Dendritic cell treated with granulocyte-macrophage colony-stimulating factor and Interleukin-4, amounts not matched to agents 40 ng/mL and 50 ng/mL, for 4 days (primary cell): ENCODE data around the gene POC1A.

Experiments
- H3K27ac Mint-ChIP-seq: one replicate; pipeline ENCODE4 v1.8.0; 2022; ENCODE audit warnings: mild to moderate bottlenecking, mixed read lengths
- H3K27me3 Mint-ChIP-seq: one replicate; pipeline ENCODE4 v1.8.0; 2022; ENCODE audit warnings: mild to moderate bottlenecking, mixed read lengths
- H3K36me3 Mint-ChIP-seq: one replicate; pipeline ENCODE4 v1.8.0; 2022; ENCODE audit warnings: low read depth, mixed read lengths
- H3K4me1 Mint-ChIP-seq: one replicate; pipeline ENCODE4 v1.8.0; 2022; ENCODE audit warnings: low read depth, mixed read lengths
- H3K4me3 Mint-ChIP-seq: one replicate; pipeline ENCODE4 v1.8.0; 2022; ENCODE audit warnings: mild to moderate bottlenecking, moderate library complexity, mixed read lengths
- H3K9me3 Mint-ChIP-seq: one replicate; pipeline ENCODE4 v1.8.0; 2022; ENCODE audit warnings: mixed read lengths
- intact Hi-C: fragments of 100-400 bp; cut with micrococcal nuclease; formaldehyde crosslinking; loops from one replicate; pipeline ENCODE4 v1.15.0; 2022

The POC1A gene

GRCh38 chr3:52108302-52109232 lies 45.7 kb downstream of the POC1A start:
- H3K36me3 Mint-ChIP-seq: no peaks in the 10 kb centered on the region
- intact Hi-C loops: no loop called here
- H3K9me3 Mint-ChIP-seq: no peaks in the 10 kb centered on the region
- H3K27ac Mint-ChIP-seq: peak overlapping the region; percentile 63
- H3K4me3 Mint-ChIP-seq: no peak overlapping the region
- H3K4me1 Mint-ChIP-seq: peaks cover 30% of the 10 kb centered on the region
- H3K27me3 Mint-ChIP-seq: no peaks in the 10 kb centered on the region

DNA sequence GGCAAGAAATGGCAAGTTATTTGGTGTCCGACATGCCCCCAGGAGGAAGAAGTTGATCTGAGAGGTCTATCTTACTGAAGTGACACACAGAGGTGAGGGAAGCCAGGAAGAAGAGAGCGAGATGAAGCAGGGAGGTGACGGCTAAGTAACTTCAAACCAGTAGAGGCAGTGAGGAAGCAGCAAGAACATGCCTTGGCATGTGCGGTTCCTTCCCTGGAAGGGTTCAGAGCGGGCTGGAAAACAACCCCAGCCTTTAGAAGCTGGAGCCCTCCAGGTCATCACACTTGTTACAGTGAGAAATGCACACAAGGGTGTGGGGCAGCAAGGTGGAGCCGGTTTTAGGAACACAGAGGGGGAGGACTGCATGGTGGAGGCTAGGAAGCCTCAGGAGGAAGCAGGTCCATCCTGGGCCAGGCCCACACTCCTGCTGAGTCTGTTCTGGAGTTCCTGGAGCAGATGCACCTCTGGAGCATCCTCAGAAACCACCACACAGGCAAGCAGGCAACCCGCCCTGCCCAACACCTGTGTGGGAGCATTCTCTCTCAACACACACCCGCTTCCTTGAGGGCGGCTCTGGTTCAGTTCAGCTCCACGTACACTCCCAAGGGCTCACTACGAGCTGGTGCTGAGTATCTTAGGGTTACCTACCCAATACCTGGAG lies 47.1 kb downstream of the POC1A start:
- intact Hi-C loops: no loop called here
- no peaks in the 10 kb centered on the region for H3K9me3 Mint-ChIP-seq
- no peaks in the 10 kb centered on the region for H3K27me3 Mint-ChIP-seq
- H3K4me3 Mint-ChIP-seq: no peak overlapping the region
- peak overlapping the region; percentile 4 for H3K27ac Mint-ChIP-seq
- peaks cover under 1% of the 10 kb centered on the region for H3K36me3 Mint-ChIP-seq
- peaks cover 30% of the 10 kb centered on the region for H3K4me1 Mint-ChIP-seq

GRCh38 chr3:52104684-52105640 lies 49.3 kb downstream of the POC1A start:
- Mint-ChIP-seq H3K27ac (no peak overlapping the region), H3K9me3 (peaks cover 14% of the 10 kb centered on the region), H3K4me3 (no peak overlapping the region), H3K4me1 (peaks cover 30% of the 10 kb centered on the region), H3K27me3 (no peaks in the 10 kb centered on the region), H3K36me3 (peaks cover 13% of the 10 kb centered on the region)
- intact Hi-C loops: no loop called here

DNA sequence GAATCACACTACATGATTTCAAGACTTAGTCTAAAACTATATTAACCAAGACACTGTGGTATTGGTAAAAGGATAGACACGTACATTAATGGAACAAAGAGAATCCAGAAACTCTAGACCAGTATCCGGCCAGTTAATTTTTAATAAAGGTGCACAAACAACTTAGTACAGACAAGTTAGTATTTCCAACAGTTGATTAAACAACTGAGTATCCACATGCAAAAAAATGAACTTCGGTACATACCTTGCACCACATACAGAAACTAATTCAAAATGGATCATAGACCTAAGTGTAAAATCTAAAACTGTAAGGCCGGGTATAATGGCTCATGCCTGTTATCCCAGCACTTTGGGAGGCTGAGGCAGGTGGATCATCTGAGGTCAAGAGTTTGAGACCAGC lies 51.3 kb downstream of the POC1A start:
- Mint-ChIP-seq H3K9me3 (peaks cover 14% of the 10 kb centered on the region), H3K4me1 (peaks cover 32% of the 10 kb centered on the region), H3K27me3 (no peaks in the 10 kb centered on the region), H3K4me3 (no peak overlapping the region), H3K27ac (no peak overlapping the region), H3K36me3 (peaks cover 13% of the 10 kb centered on the region)
- intact Hi-C loops: no loop called here

DNA sequence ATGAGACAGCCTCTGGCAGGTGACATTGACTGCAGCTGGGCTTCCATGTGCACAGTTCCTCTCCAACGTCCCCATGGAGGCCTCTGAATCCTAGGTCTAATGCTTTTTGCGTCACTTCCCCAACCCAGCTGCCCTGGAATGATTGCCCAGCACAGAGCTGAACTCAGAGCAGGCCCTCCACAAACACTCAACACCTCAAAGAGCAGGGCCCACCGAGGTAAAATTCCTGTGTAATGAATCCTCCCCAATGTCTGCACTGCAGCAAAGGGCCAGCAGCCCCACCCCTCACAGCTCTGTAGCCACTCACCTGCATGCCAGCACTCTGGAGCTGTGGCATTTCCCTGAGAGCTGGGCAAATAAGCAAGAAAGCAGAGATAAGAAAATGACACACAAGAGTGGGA lies 55.2 kb downstream of the POC1A start:
- Mint-ChIP-seq H3K9me3 (peaks cover 14% of the 10 kb centered on the region), H3K27ac (peak overlapping the region; percentile 46), H3K4me1 (peaks cover 34% of the 10 kb centered on the region), H3K4me3 (no peak overlapping the region), H3K36me3 (peaks cover 13% of the 10 kb centered on the region), H3K27me3 (no peaks in the 10 kb centered on the region)
- intact Hi-C loops: no loop called here

DNA sequence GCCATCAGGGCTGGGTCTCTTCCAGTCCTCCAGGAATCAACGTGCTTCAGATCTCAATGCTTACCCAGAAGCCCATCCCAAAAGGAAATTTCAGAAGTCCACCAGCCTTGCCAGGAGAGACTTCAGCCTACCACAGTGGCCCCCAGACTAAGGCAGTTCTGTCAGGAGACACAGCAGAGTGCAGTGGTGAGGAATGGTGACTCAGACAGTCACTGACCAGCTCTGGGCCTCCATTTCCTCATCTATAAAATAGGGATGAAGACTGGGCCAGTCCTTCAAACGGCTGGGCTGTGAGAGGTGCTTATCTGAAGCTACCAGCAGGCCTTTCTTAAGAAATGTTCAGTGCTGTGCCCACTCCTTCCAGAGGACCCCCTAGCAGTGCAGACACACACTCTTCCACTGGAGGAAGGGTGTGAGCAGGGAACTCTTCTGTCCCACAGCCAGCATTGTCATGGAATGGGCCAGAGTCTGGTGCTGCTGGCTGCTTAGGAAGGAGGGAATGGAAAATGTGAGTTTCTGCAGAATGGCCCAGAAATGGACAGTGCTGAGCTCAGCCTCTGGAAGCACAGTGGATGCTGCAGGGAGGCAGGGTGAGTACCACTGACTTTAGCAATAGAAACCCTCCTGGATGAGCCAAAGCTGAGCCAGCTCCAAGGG lies 56.2 kb downstream of the POC1A start:
- no peak overlapping the region for H3K4me3 Mint-ChIP-seq
- peaks cover 14% of the 10 kb centered on the region for H3K9me3 Mint-ChIP-seq
- peaks cover 13% of the 10 kb centered on the region for H3K36me3 Mint-ChIP-seq
- H3K27ac Mint-ChIP-seq: no peak overlapping the region
- peaks cover 44% of the 10 kb centered on the region for H3K4me1 Mint-ChIP-seq
- intact Hi-C loops: no loop called here
- H3K27me3 Mint-ChIP-seq: no peaks in the 10 kb centered on the region

- intact Hi-C loops: no loop called here
- no peaks in the 10 kb centered on the region for H3K27me3 Mint-ChIP-seq
- peak overlapping the region; percentile 26 for H3K27ac Mint-ChIP-seq
- H3K4me3 Mint-ChIP-seq: no peak overlapping the region
- H3K36me3 Mint-ChIP-seq: peaks cover 3% of the 10 kb centered on the region
- H3K4me1 Mint-ChIP-seq: peaks cover 51% of the 10 kb centered on the region
- peaks cover 6% of the 10 kb centered on the region for H3K9me3 Mint-ChIP-seq
These were observed 58.0 kb downstream of the POC1A start for GRCh38 chr3:52095990-52096775.

GRCh38 chr3:52094571-52095485 lies 59.4 kb downstream of the POC1A start:
- no peak overlapping the region for H3K4me3 Mint-ChIP-seq
- intact Hi-C loops: no loop called here
- peaks cover 53% of the 10 kb centered on the region for H3K4me1 Mint-ChIP-seq
- H3K9me3 Mint-ChIP-seq: no peaks in the 10 kb centered on the region
- H3K27ac Mint-ChIP-seq: peak overlapping the region; percentile 26
- no peaks in the 10 kb centered on the region for H3K36me3 Mint-ChIP-seq
- no peaks in the 10 kb centered on the region for H3K27me3 Mint-ChIP-seq

DNA sequence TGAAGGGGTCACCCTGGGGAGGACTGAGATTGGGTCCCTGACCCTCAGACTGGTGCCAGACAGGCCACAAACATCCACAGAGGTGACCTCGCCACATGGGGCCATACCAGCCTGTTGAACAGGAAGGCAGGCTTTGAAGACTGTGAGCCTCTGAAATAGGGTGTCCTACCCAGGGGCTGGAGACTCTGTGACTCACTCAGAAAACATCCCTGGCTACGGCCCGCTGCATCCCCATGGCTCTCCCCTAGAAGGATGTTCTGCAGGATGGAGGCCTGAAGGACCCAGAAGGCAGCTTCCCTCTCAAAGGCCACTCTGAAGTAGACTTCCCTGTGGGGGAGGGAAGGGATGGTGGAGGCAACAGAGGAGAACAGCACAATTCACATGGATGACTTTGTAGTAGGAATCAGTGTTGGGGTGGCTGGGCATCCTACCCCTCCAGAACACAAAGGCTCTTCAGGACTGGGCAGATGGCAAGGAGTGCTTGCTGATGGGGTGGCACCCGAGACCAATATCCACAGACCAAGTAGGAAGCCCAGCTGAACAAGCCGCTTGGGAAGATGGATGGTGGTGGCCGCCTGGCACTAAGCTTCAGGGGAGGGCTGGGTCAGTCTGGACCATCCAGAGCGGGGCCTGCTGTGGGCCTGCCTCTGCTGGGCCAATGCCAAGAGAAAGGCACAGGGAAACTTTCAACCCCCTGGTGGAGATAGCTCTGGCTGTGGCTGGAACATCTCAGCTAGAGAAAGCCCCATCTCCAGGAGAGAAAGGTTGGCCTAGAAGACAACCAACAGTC lies 60.3 kb downstream of the POC1A start:
- Mint-ChIP-seq H3K27me3 (no peaks in the 10 kb centered on the region), H3K27ac (no peak overlapping the region), H3K4me1 (peaks cover 55% of the 10 kb centered on the region), H3K36me3 (no peaks in the 10 kb centered on the region), H3K4me3 (no peak overlapping the region), H3K9me3 (no peaks in the 10 kb centered on the region)
- intact Hi-C loops: no loop called here

- H3K27ac Mint-ChIP-seq: no peak overlapping the region
- H3K9me3 Mint-ChIP-seq: no peaks in the 10 kb centered on the region
- H3K4me3 Mint-ChIP-seq: no peak overlapping the region
- no peaks in the 10 kb centered on the region for H3K36me3 Mint-ChIP-seq
- H3K4me1 Mint-ChIP-seq: peaks cover 55% of the 10 kb centered on the region
- intact Hi-C loops: no loop called here
- H3K27me3 Mint-ChIP-seq: no peaks in the 10 kb centered on the region
These were observed 61.3 kb downstream of the POC1A start for GRCh38 chr3:52092891-52093290.

DNA sequence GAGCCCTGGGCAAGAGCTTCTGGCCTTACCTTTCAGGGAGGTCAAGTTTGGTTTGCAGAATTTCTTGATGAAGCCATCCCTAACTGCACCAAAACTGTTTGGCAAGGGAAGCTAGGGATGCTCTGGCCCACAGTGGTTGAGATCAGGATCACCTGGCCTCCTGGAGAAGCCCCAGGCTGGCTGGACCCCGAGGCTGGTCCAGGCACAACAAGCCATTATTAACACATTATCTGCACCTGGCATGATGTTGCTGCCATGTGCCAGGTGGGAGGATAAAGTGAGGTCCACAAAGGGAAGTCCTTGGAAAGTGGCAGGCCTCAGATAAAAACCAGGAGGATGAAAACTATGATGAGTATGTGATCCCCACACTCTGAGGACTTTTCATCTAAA lies 62.0 kb downstream of the POC1A start:
- no peak overlapping the region for H3K4me3 Mint-ChIP-seq
- H3K36me3 Mint-ChIP-seq: no peaks in the 10 kb centered on the region
- peaks cover 58% of the 10 kb centered on the region for H3K4me1 Mint-ChIP-seq
- intact Hi-C loops: no loop called here
- H3K27ac Mint-ChIP-seq: no peak overlapping the region
- no peaks in the 10 kb centered on the region for H3K27me3 Mint-ChIP-seq
- no peaks in the 10 kb centered on the region for H3K9me3 Mint-ChIP-seq
